ENCODE results near the gene MED27. TPM values are rescaled to one million over a fixed set of nuclear protein-coding genes. Genes with fewer than 3 reads are reported as not detected.

The MED27 gene
- total RNA-seq, 1 experiment from 2014 or later, result 24.4 TPM

- TF ChIP-seq SIN3A (IDR thresholded peaks at IDR 0.05; ENCODE audit: borderline replicate concordance, insufficient read depth, low read depth, low read length) (no peak), POLR2AphosphoS5 (IDR thresholded peaks at IDR 0.05; ENCODE audit: low read depth, low read length) (no peak), CTCF (IDR thresholded peaks at IDR 0.05) (no peak), REST (IDR thresholded peaks at IDR 0.05; ENCODE audit: insufficient read depth in 1 of 2, low read depth in 2 of 2, low read length in 1 of 2) (no peak), TCF7L2 (IDR thresholded peaks at IDR 0.05; ENCODE audit: low read depth, low read length) (no peak)
- ChIA-PET POLR2A (no interaction called here), CTCF (no interaction called here)
- in situ Hi-C loops (cut with HindIII; ENCODE audit: low pct_unique_long_range_greater_than_20kb, low sequenced_read_pairs) (no loop called here), intact Hi-C loops (cut with micrococcal nuclease; ENCODE audit: unreplicated experiment) (no loop called here)
- no peak overlapping the region for H3K4me3 ChIP-seq (ENCODE audit: low read depth in 2 of 2, low read length in 2 of 2)
- no peak for ATAC-seq
- BruUV-seq (replicated peaks), result no TSS peak
- no peak for DNase-seq (ENCODE audit: low read depth, low spot score)
- H3K4me1 ChIP-seq (ENCODE audit: control insufficient read depth, insufficient read depth, low read length), result no peaks in the 10 kb centered on the region
- H3K9me3 ChIP-seq (ENCODE audit: control insufficient read depth, insufficient read depth, low read depth, low read length), result no peaks in the 10 kb centered on the region
- H3K27ac ChIP-seq (ENCODE audit: low read length), result no peak overlapping the region
- H3K27me3 ChIP-seq (ENCODE audit: control insufficient read depth, insufficient read depth, low read length), result no peaks in the 10 kb centered on the region
- H3K36me3 ChIP-seq (ENCODE audit: control insufficient read depth, insufficient read depth, low read length), result no peaks in the 10 kb centered on the region
Observed at GRCh38 chr9:132087438-132088030, 7.9 kb upstream of the MED27 start.

GRCh38 chr9:132082188-132082587 lies 2.5 kb upstream of the MED27 start:
- TF ChIP-seq REST (IDR thresholded peaks at IDR 0.05; ENCODE audit: insufficient read depth in 1 of 2, low read depth in 2 of 2, low read length in 1 of 2), result no peak
- TF ChIP-seq SIN3A (IDR thresholded peaks at IDR 0.05; ENCODE audit: borderline replicate concordance, insufficient read depth, low read depth, low read length), result no peak
- no peak for TF ChIP-seq TCF7L2 (IDR thresholded peaks at IDR 0.05; ENCODE audit: low read depth, low read length)
- TF ChIP-seq CTCF (IDR thresholded peaks at IDR 0.05), result no peak
- TF ChIP-seq POLR2AphosphoS5 (IDR thresholded peaks at IDR 0.05; ENCODE audit: low read depth, low read length), result no peak
- no TSS peak for BruUV-seq (replicated peaks)
- Histone ChIP-seq H3K36me3 (ENCODE audit: control insufficient read depth, insufficient read depth, low read length) (no peaks in the 10 kb centered on the region; the same call in 1 of the 2 replicates), H3K9me3 (ENCODE audit: control insufficient read depth, insufficient read depth, low read depth, low read length) (no peaks in the 10 kb centered on the region), H3K4me3 (ENCODE audit: low read depth in 2 of 2, low read length in 2 of 2) (no peak overlapping the region), H3K4me1 (ENCODE audit: control insufficient read depth, insufficient read depth, low read length) (peaks cover 13% of the 10 kb centered on the region), H3K27ac (ENCODE audit: low read length) (no peak overlapping the region), H3K27me3 (ENCODE audit: control insufficient read depth, insufficient read depth, low read length) (no peaks in the 10 kb centered on the region)
- ChIA-PET POLR2A (no interaction called here), CTCF (no interaction called here)
- intact Hi-C loops (cut with micrococcal nuclease; ENCODE audit: unreplicated experiment), result no loop called here
- in situ Hi-C loops (cut with HindIII; ENCODE audit: low pct_unique_long_range_greater_than_20kb, low sequenced_read_pairs), result no loop called here
- ATAC-seq (no peak), DNase-seq (ENCODE audit: low read depth, low spot score) (no peak)

Measured in Panc1 (cell line).